Motor neuron (in vitro differentiated cells): ENCODE results near the gene NAGPA. TPM values are rescaled to one million over a fixed set of nuclear protein-coding genes. Genes with fewer than 3 reads are reported as not detected.

Experiments
- ATAC-seq, 8 experiments: fragments of 200-7000 bp; cut with Tn5 transposase; replicated peaks in 6 of 8; 2 replicates each; pipeline ENCODE4 v1.8.0; 2021; ENCODE audit warnings: mild to moderate bottlenecking in 8 of 8, moderate library complexity in 8 of 8
- H3K27ac ChIP-seq, 2 donors: fragments of 250-450 bp; sonication (Bioruptor Pico); 2 replicates each; pipeline ENCODE4 v1.9.0; 2021; ENCODE audit warnings: antibody characterized with exemption in 2 of 2, mild to moderate bottlenecking in 2 of 2, moderate library complexity in 1 of 2
- H3K4me1 ChIP-seq, 2 donors: fragments of 250-450 bp; sonication (Bioruptor Pico); replicated peaks in 1 of 2; 2 replicates each; pipeline ENCODE4 v1.6.1; 2021; ENCODE audit warnings: antibody characterized with exemption in 2 of 2, mild to moderate bottlenecking in 2 of 2, moderate library complexity in 1 of 2
- H3K4me3 ChIP-seq, 5 donors: fragments of 250-450 bp; sonication (Bioruptor Pico); 2 replicates each; pipeline ENCODE4 v1.9.0; 2021; ENCODE audit warnings: antibody characterized with exemption in 5 of 5, mild to moderate bottlenecking in 5 of 5, moderate library complexity in 4 of 5
- WGBS, 10 experiments: fragments of 450-650 bp; shearing (Covaris generic); methylation state at CpG; one replicate each; pipeline ENCODE4 v1.0.0; 2022; 5-methylcytosine and 5-hydroxymethylcytosine counted together
- in situ Hi-C, 9 experiments: fragments of 400-800 bp; cut with MboI; loops; one replicate each; pipeline ENCODE4 v1.15.0; 2021; ENCODE audit warnings: low sequenced_read_pairs in 9 of 9, low pct_unique_long_range_greater_than_20kb in 2 of 9; ENCODE audit not compliant: unreplicated experiment in 9 of 9
- total RNA-seq, 8 experiments: library from RNA; unstranded; fragments of 300-600 nt; gene quantifications; 2 replicates each; pipeline versions ENCODE4 v1.2.3 to v1.2.4, GENCODE V29; 2022

The NAGPA gene
- total RNA-seq, 8 experiments from 2014 or later = 1.5 to 18.7 (median 6.5) TPM

GRCh38 chr16:5003211-5003610 is 30.5 kb downstream of the NAGPA start:
- ATAC-seq = no peak
- no peak overlapping the region for H3K4me3 ChIP-seq
- H3K4me1 ChIP-seq = no peaks in the 10 kb centered on the region
- 65 to 100% methylated on average over 2 to 3 of the region's 12 CpGs; no CpG with 5 or more reads in 8 of the 10 experiments for WGBS, 10 experiments
- H3K27ac ChIP-seq = no peak overlapping the region
- in situ Hi-C loops = no loop called here

GRCh38 chr16:5002699-5003143 is 31.0 kb downstream of the NAGPA start:
- Histone ChIP-seq H3K4me3 (no peak overlapping the region), H3K27ac (no peak overlapping the region), H3K4me1 (no peaks in the 10 kb centered on the region)
- in situ Hi-C loops = no loop called here
- no peak for ATAC-seq
- WGBS, 10 experiments = 20 to 81% (median 40%) methylated on average over 1 to 3 of the region's 3 CpGs; no CpG with 5 or more reads in 4 of the 10 experiments

GRCh38 chr16:5001986-5002385 is 31.7 kb downstream of the NAGPA start:
- in situ Hi-C loops = no loop called here
- ATAC-seq = no peak
- Histone ChIP-seq H3K4me1 (no peaks in the 10 kb centered on the region), H3K4me3 (no peak overlapping the region), H3K27ac (no peak overlapping the region)
- 26 to 100% (median 67%) methylated on average over 2 to 6 of the region's 6 CpGs; no CpG with 5 or more reads in 2 of the 10 experiments for WGBS, 10 experiments

- 60 to 100% (median 87%) methylated on average over 1 to 6 of the region's 7 CpGs; no CpG with 5 or more reads in 2 of the 10 experiments for WGBS, 10 experiments
- ATAC-seq = no peak
- no peaks in the 10 kb centered on the region for H3K4me1 ChIP-seq
- no peak overlapping the region for H3K27ac ChIP-seq
- H3K4me3 ChIP-seq = no peak overlapping the region
- in situ Hi-C loops = no loop called here
These were observed 32.2 kb downstream of the NAGPA start for GRCh38 chr16:5001571-5001970.

- no peak overlapping the region for H3K27ac ChIP-seq
- in situ Hi-C loops = no loop called here
- H3K4me1 ChIP-seq = no peaks in the 10 kb centered on the region
- 20 to 93% (median 73%) methylated on average over 1 to 3 of the region's 19 CpGs; no CpG with 5 or more reads in 5 of the 10 experiments for WGBS, 10 experiments
- no peak for ATAC-seq
- H3K4me3 ChIP-seq = no peak overlapping the region
These were observed 33.1 kb downstream of the NAGPA start for GRCh38 chr16:5000573-5001001.

- Histone ChIP-seq H3K27ac (no peak overlapping the region), H3K4me3 (no peak overlapping the region), H3K4me1 (no peaks in the 10 kb centered on the region)
- peak in 6 of 8 experiments; percentile 54 to 85 (median 67) for ATAC-seq
- WGBS, 10 experiments = 5 to 90% (median 61%) methylated on average over 2 to 11 of the region's 18 CpGs; no CpG with 5 or more reads in 2 of the 10 experiments
- in situ Hi-C loops = no loop called here
These were observed 38.9 kb downstream of the NAGPA start for GRCh38 chr16:4994719-4995434.

- no peak for ATAC-seq
- WGBS, 10 experiments = 57 to 100% (median 75%) methylated on average over 1 to 14 of the region's 14 CpGs; no CpG with 5 or more reads in 6 of the 10 experiments
- in situ Hi-C loops = no loop called here
- Histone ChIP-seq H3K27ac (no peak overlapping the region), H3K4me1 (no peaks in the 10 kb centered on the region), H3K4me3 (no peak overlapping the region)
These were observed 42.0 kb downstream of the NAGPA start for GRCh38 chr16:4991754-4992153.

GRCh38 chr16:4990415-4990814 is 43.3 kb downstream of the NAGPA start:
- no peaks in the 10 kb centered on the region for H3K4me1 ChIP-seq
- in situ Hi-C loops = no loop called here
- H3K27ac ChIP-seq = no peak overlapping the region
- 70 to 100% (median 90%) methylated on average over 2 to 5 of the region's 8 CpGs; no CpG with 5 or more reads in 5 of the 10 experiments for WGBS, 10 experiments
- ATAC-seq = no peak
- H3K4me3 ChIP-seq = no peak overlapping the region

GRCh38 chr16:4989391-4990006 is 44.2 kb downstream of the NAGPA start:
- Histone ChIP-seq H3K4me1 (no peaks in the 10 kb centered on the region), H3K4me3 (no peak overlapping the region), H3K27ac (no peak overlapping the region)
- 0 to 100% (median 78%) methylated on average over 1 to 8 of the region's 9 CpGs for WGBS, 10 experiments
- no peak for ATAC-seq
- in situ Hi-C loops = no loop called here

- 51 to 100% (median 93%) methylated on average over 1 to 4 of the region's 5 CpGs for WGBS, 10 experiments
- ATAC-seq = no peak
- no peak overlapping the region for H3K4me3 ChIP-seq
- H3K4me1 ChIP-seq = no peaks in the 10 kb centered on the region
- in situ Hi-C loops = no loop called here
- no peak overlapping the region for H3K27ac ChIP-seq
These were observed 45.1 kb downstream of the NAGPA start for GRCh38 chr16:4988647-4989046.

- Histone ChIP-seq H3K4me1 (no peaks in the 10 kb centered on the region), H3K4me3 (no peak overlapping the region), H3K27ac (no peak overlapping the region)
- WGBS, 10 experiments = no CpG with 5 or more reads among the region's 60 CpGs
- ATAC-seq = peak in 7 of 8 experiments; percentile 24 to 88 (median 51)
- in situ Hi-C loops = no loop called here
These were observed 46.0 kb downstream of the NAGPA start for GRCh38 chr16:4987580-4988374.

GRCh38 chr16:4987250-4987579 is 46.5 kb downstream of the NAGPA start:
- Histone ChIP-seq H3K4me1 (no peaks in the 10 kb centered on the region), H3K4me3 (no peak overlapping the region), H3K27ac (no peak overlapping the region)
- in situ Hi-C loops = no loop called here
- ATAC-seq = peak in 2 of 8 experiments; percentile 11 to 23
- WGBS, 10 experiments = 0 to 38% (median 0%) methylated on average over 2 to 3 of the region's 10 CpGs; no CpG with 5 or more reads in 7 of the 10 experiments
